ENCODE results near the gene ANXA8L1.
"Not testable (repeated sequence)": the region's sequence is repeated elsewhere in the genome, so short reads cannot be mapped to it uniquely, and the experiment has no call there.

DNA sequence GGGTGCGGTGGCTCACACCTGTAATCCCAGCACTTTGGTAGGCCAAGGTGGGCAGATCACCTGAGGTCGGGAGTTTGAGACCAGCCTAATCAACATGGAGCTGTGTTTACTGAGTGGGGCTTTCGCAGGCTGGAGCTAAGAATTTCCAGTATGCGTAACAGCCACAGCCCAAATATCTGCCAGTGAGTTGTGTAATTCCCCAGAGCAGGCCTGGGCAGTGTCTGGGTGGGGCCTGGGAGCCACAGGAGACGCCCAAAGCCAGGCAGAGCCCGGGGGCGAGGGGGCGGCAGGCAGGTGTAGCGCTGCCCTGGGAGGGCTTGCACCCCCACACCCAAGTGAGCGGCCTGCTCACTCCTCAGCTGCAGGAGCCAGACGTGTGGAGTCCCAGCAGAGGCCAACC, at the start of gene ANXA8L1:
- TF ChIP-seq CTCF, POLR2A, POLR2AphosphoS5 (IDR thresholded peaks at IDR 0.05): not testable (repeated sequence)

Data from sigmoid colon (tissue), 4 donors.